Neural cell (in vitro differentiated cells): ENCODE measurements around the gene GNAT2. TPM values are rescaled to one million over a fixed set of nuclear protein-coding genes. Genes with fewer than 3 reads are reported as not detected.

ENCODE experiments used
- H2AFZ ChIP-seq: fragments of 200-600, 300-800 bp; sonication (generic), shearing (Covaris generic); 2 replicates; pipeline ENCODE4 v1.6.0; 2014; ENCODE audit warnings: low read depth, mild to moderate bottlenecking, antibody characterized with exemption, low read length, moderate library complexity
- H3F3A ChIP-seq: fragments of 200-600 bp; shearing (Covaris generic); 2 replicates; pipeline ENCODE4 v1.6.1; 2016; ENCODE audit warnings: mild to moderate bottlenecking, moderate library complexity, mixed read lengths, antibody characterized with exemption, low read length; ENCODE audit not compliant: insufficient read depth, poor library complexity, severe bottlenecking
- H3K27ac ChIP-seq: fragments of 200-600, 300-800 bp; sonication (generic), shearing (Covaris generic); 2 replicates; pipeline ENCODE4 v1.5.1; 2014; ENCODE audit warnings: mild to moderate bottlenecking, low read length, moderate library complexity
- H3K27me3 ChIP-seq: fragments of 300-800, 200-600 bp; sonication (generic), shearing (Covaris generic); 2 replicates; pipeline ENCODE4 v1.6.0; 2014; ENCODE audit warnings: mild to moderate bottlenecking, low read depth, low read length, moderate library complexity; ENCODE audit not compliant: insufficient read depth
- H3K36me3 ChIP-seq: fragments of 300-800, 200-600 bp; sonication (generic), shearing (Covaris generic); 2 replicates; pipeline ENCODE4 v1.5.1; 2014; ENCODE audit warnings: mild to moderate bottlenecking, antibody characterized with exemption, low read length, moderate library complexity; ENCODE audit not compliant: insufficient read depth
- H3K4me2 ChIP-seq: fragments of 300-800, 200-600 bp; sonication (generic), shearing (Covaris generic); 2 replicates; pipeline ENCODE4 v1.6.0; 2014; ENCODE audit warnings: mild to moderate bottlenecking, low read length
- H3K4me3 ChIP-seq: fragments of 300-800, 200-600 bp; sonication (generic), shearing (Covaris generic); 2 replicates; pipeline ENCODE4 v1.5.1; 2014; ENCODE audit warnings: mild to moderate bottlenecking, low read length, moderate library complexity
- H3K79me2 ChIP-seq: fragments of 200-600 bp; shearing (Covaris generic); replicated peaks from 2 replicates; pipeline ENCODE4 v1.6.0; 2014; ENCODE audit warnings: mild to moderate bottlenecking, low read length, moderate library complexity; ENCODE audit not compliant: insufficient read depth
- H3K9ac ChIP-seq: fragments of 300-800, 200-600 bp; sonication (generic), shearing (Covaris generic); 2 replicates; pipeline ENCODE4 v1.6.1; 2016; ENCODE audit warnings: mild to moderate bottlenecking, low read length, mixed read lengths
- H3K9me2 ChIP-seq: fragments of 200-600 bp; shearing (Covaris generic); 2 replicates; pipeline ENCODE4 v1.6.1; 2016; ENCODE audit warnings: mild to moderate bottlenecking, low read length, mixed read lengths; ENCODE audit not compliant: insufficient read depth
- H3K9me3 ChIP-seq: fragments of 200-600, 300-800 bp; sonication (generic), shearing (Covaris generic); 2 replicates; pipeline ENCODE4 v1.6.1; 2016; ENCODE audit warnings: mild to moderate bottlenecking, mixed run types, low read length, moderate library complexity, mixed read lengths
- H4K20me1 ChIP-seq: fragments of 200-600 bp; shearing (Covaris generic); 2 replicates; pipeline ENCODE4 v1.6.1; 2016; ENCODE audit warnings: mild to moderate bottlenecking, mixed run types; ENCODE audit not compliant: insufficient read depth
- CTCF ChIP-seq: fragments of 450-650 bp; IDR thresholded peaks from 2 replicates; pipeline ENCODE4 v1.5.1; 2014; ENCODE audit warnings: antibody characterized with exemption, mild to moderate bottlenecking, moderate library complexity; ENCODE audit not compliant: poor library complexity, severe bottlenecking
- EP300 ChIP-seq: fragments of 450-650 bp; conservative IDR thresholded peaks from 2 replicates; pipeline ENCODE4 v1.6.1; 2014; ENCODE audit warnings: antibody characterized with exemption, mild to moderate bottlenecking, moderate library complexity; ENCODE audit not compliant: poor library complexity, severe bottlenecking
- EZH2 ChIP-seq: fragments of 200-600, 300-800 bp; shearing (Covaris generic), sonication (generic); IDR thresholded peaks from 2 replicates; pipeline ENCODE4 v1.6.1; 2014; ENCODE audit warnings: antibody characterized with exemption, low read length, borderline replicate concordance, mild to moderate bottlenecking; ENCODE audit not compliant: insufficient read depth, poor library complexity, severe bottlenecking
- MXI1 ChIP-seq: fragments of 450-650 bp; conservative IDR thresholded peaks from 2 replicates; pipeline ENCODE4 v1.6.1; 2014; ENCODE audit warnings: antibody characterized with exemption, mild to moderate bottlenecking; ENCODE audit not compliant: poor library complexity, severe bottlenecking
- POLR2AphosphoS5 ChIP-seq: IDR thresholded peaks from 2 replicates; pipeline ENCODE4 v1.6.1; 2012
- RAD21 ChIP-seq: fragments of 450-650 bp; conservative IDR thresholded peaks from 2 replicates; pipeline ENCODE4 v1.6.1; 2014; ENCODE audit warnings: antibody characterized with exemption, mild to moderate bottlenecking, moderate library complexity
- SMC3 ChIP-seq: fragments of 450-650 bp; conservative IDR thresholded peaks from 2 replicates; pipeline ENCODE4 v1.6.1; 2014; ENCODE audit warnings: antibody characterized with exemption, mild to moderate bottlenecking, moderate library complexity; ENCODE audit not compliant: poor library complexity
- TAF1 ChIP-seq: IDR thresholded peaks from 2 replicates; pipeline ENCODE4 v1.6.1; 2012; ENCODE audit warnings: low read depth
- polyA plus RNA-seq: library from polyadenylated mRNA; depleted of rRNA; stranded (reverse); fragments of >200 nt; gene quantifications from 2 replicates; pipeline ENCODE4 v1.2.3, GENCODE V29; 2014
- TF ChIP-seq, protein P1 (sequence below): IDR thresholded peaks from 2 replicates; pipeline ENCODE4 v1.6.1; 2012; ENCODE audit warnings: borderline replicate concordance

Gene GNAT2
- polyA plus RNA-seq, 1 donor from 2014 or later, result 1.5 TPM

DNA sequence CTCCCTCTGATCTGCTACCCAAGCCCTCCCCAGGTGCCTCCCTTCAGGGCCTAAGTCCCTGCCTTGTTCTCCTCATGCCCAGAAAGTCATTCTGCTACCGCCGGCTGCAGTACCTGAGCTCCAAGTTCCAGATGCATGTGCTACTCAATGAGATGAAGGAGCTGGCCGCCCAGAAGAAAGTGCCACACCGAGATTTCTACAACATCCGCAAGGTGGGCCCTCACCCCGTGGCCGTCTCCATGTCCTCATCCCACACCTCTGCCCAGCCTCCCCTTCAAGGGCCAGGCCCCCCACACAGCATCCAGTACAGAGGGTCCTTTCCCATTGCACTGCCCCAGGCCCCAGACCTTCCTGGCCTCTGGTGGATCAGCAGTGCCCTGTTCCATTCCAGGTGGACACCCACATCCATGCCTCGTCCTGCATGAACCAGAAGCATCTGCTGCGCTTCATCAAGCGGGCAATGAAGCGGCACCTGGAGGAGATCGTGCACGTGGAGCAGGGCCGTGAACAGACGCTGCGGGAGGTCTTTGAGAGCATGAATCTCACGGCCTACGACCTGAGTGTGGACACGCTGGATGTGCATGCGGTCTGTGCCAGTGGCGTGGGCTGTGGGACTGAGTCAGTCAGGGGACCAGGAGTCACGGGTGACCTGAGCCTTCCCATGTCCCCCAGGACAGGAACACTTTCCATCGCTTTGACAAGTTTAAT is 8.4 kb upstream of the GNAT2 start:
- H4K20me1 ChIP-seq, result no peaks in the 10 kb centered on the region
- H2AFZ ChIP-seq, result no peak overlapping the region
- TF ChIP-seq RAD21 (no peak), EP300 (no peak), EZH2 (no peak), CTCF (no peak)
- TF ChIP-seq, protein P1, sequence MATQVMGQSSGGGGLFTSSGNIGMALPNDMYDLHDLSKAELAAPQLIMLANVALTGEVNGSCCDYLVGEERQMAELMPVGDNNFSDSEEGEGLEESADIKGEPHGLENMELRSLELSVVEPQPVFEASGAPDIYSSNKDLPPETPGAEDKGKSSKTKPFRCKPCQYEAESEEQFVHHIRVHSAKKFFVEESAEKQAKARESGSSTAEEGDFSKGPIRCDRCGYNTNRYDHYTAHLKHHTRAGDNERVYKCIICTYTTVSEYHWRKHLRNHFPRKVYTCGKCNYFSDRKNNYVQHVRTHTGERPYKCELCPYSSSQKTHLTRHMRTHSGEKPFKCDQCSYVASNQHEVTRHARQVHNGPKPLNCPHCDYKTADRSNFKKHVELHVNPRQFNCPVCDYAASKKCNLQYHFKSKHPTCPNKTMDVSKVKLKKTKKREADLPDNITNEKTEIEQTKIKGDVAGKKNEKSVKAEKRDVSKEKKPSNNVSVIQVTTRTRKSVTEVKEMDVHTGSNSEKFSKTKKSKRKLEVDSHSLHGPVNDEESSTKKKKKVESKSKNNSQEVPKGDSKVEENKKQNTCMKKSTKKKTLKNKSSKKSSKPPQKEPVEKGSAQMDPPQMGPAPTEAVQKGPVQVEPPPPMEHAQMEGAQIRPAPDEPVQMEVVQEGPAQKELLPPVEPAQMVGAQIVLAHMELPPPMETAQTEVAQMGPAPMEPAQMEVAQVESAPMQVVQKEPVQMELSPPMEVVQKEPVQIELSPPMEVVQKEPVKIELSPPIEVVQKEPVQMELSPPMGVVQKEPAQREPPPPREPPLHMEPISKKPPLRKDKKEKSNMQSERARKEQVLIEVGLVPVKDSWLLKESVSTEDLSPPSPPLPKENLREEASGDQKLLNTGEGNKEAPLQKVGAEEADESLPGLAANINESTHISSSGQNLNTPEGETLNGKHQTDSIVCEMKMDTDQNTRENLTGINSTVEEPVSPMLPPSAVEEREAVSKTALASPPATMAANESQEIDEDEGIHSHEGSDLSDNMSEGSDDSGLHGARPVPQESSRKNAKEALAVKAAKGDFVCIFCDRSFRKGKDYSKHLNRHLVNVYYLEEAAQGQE, result no peak
- peaks cover 13% of the 10 kb centered on the region for H3K79me2 ChIP-seq
- H3K27me3 ChIP-seq, result no peaks in the 10 kb centered on the region
- H3K9me3 ChIP-seq, result no peaks in the 10 kb centered on the region
- no peak overlapping the region for H3K9ac ChIP-seq
- H3K27ac ChIP-seq, result no peak overlapping the region
- no peak overlapping the region for H3K4me2 ChIP-seq
- no peaks in the 10 kb centered on the region for H3K9me2 ChIP-seq
- no peaks in the 10 kb centered on the region for H3F3A ChIP-seq
- no peaks in the 10 kb centered on the region for H3K36me3 ChIP-seq
- H3K4me3 ChIP-seq, result no peak overlapping the region

GRCh38 chr1:109626682-109627408 is 7.4 kb upstream of the GNAT2 start:
- no peaks in the 10 kb centered on the region for H4K20me1 ChIP-seq
- no peak overlapping the region for H3K4me3 ChIP-seq
- no peaks in the 10 kb centered on the region for H3K36me3 ChIP-seq
- H3K9me3 ChIP-seq, result no peaks in the 10 kb centered on the region
- H3K9me2 ChIP-seq, result no peaks in the 10 kb centered on the region
- H3K4me2 ChIP-seq, result no peak overlapping the region
- H3K79me2 ChIP-seq, result peaks cover 22% of the 10 kb centered on the region
- H3K9ac ChIP-seq, result no peak overlapping the region
- TF ChIP-seq, protein P1, result no peak
- TF ChIP-seq RAD21, result no peak
- no peak for TF ChIP-seq TAF1
- TF ChIP-seq SMC3, result no peak
- TF ChIP-seq CTCF, result no peak
- no peak for TF ChIP-seq EP300
- no peak for TF ChIP-seq POLR2AphosphoS5
- TF ChIP-seq MXI1, result no peak
- no peak for TF ChIP-seq EZH2
- H3K27ac ChIP-seq, result no peak overlapping the region
- H3K27me3 ChIP-seq, result no peaks in the 10 kb centered on the region
- H3F3A ChIP-seq, result no peaks in the 10 kb centered on the region
- no peak overlapping the region for H2AFZ ChIP-seq
